ENCODE data around the gene GUCD1.

Gene GUCD1

GRCh38 chr22:24589518-24590030, 34.6 kb upstream of the GUCD1 start:
- no peak for DNase-seq

- no peak for DNase-seq
Measured at GRCh38 chr22:24588757-24589481, 34.0 kb upstream of the GUCD1 start.

- DNase-seq: no peak
Measured at GRCh38 chr22:24588381-24588756, 33.4 kb upstream of the GUCD1 start.

GRCh38 chr22:24587948-24588347, 33.0 kb upstream of the GUCD1 start:
- DNase-seq: no peak

DNA sequence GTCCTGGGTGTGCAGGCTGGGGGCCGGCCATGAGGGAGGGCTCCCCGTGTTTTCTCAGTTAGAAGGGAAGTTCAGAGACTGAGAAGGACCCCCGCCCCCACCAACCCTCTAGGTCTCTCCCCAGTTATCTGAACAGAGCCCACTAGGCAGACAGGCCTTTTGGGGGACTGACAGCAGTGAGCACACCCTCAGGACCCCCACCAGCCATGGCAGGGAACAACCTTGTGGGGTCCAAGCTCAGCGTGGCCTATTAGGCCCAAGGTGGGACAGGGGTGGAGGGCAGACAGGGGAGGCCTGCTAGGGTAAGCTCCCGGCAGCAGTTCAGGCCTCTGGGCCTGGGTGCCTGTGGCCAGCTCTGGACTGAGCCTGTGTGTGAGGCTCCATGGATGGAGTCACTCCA, 32.3 kb upstream of the GUCD1 start:
- DNase-seq: no peak

GRCh38 chr22:24585927-24586546, 31.1 kb upstream of the GUCD1 start:
- no peak for DNase-seq

GRCh38 chr22:24585461-24585860, 30.5 kb upstream of the GUCD1 start:
- DNase-seq: no peak

DNA sequence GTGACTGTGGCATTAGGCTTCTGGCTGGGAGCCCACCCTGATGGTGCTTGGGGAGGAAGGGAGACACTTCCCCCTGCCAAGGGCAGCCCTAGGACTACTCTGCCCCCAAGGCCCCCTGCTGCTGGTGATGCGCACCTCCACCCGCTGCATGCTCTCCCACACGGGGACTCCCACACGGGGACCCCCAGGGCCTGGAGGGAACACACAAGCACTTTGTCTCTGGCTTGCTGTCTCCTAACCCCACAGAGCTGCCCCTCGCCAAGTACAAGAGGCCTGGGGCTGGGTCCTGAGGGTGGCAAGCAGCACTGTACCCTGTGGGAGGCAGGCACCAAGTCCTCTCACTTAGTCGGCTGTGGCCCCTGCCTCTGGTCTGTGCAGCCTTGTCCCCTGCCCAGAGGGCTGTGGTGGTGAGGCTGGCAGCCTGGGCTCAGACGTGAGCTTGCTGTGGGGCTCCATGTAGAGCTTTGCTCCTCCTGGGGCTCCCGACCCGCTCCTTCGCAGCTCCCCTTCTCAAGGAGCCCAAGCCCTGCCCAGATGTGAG, 30.0 kb upstream of the GUCD1 start:
- DNase-seq: no peak

- DNase-seq: no peak
Measured at GRCh38 chr22:24584166-24584790, 29.3 kb upstream of the GUCD1 start.

GRCh38 chr22:24583221-24584165, 28.6 kb upstream of the GUCD1 start:
- peak; percentile 27 for DNase-seq

DNA sequence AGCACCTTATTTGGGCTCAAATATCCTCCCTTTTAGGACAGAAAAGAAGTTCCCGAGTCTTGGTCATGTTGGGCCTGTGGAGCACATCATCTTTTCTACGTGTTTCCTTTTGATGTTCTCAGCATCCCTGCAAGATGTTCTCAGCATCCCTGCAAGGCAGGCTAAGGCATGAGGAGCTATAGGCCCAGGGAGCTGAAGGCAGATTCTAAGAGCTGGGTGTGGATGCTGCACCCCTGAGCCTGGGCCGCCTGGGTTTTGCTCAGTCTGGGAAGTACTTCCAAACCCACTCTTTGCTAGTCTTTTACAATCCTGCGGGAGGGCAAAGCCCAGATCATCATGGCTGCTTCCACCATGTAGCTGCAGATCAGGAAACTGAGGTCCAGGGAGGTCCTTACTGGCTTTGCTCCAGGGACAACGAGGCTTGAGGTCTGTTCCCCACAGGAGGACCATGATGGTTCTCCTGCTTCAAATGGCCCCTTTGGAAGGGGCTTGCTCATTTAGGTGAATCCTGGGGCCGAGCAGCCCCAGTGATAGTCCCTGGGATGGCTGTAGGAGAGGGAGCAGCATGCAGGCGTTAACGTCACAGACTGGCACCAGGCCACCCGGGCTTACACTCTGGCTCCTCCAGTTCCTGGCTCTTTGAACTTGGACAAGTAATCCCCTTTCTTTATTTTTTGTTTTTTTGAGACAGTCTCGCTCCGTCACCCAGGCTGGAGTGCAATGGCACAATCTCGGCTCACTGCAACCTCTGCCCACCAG, 27.3 kb upstream of the GUCD1 start:
- DNase-seq: no peak

GRCh38 chr22:24580276-24580675, 25.3 kb upstream of the GUCD1 start:
- no peak for DNase-seq

DNA sequence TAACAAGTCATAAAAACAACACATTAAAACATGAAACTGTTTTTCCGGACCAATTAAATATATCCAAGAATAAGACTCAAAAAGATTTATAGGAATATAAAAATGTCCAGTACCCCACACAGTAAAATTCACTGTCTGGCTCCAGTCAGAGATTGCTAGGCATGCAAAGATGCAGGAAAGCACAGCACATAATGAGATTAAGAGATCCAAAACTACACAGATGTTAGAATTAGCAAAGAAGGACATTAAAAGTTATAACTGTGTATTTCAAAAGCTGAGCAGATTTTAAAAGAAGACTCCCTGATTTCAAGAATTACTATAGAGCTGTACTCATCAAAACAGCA, 24.3 kb upstream of the GUCD1 start:
- no peak for DNase-seq

DNA sequence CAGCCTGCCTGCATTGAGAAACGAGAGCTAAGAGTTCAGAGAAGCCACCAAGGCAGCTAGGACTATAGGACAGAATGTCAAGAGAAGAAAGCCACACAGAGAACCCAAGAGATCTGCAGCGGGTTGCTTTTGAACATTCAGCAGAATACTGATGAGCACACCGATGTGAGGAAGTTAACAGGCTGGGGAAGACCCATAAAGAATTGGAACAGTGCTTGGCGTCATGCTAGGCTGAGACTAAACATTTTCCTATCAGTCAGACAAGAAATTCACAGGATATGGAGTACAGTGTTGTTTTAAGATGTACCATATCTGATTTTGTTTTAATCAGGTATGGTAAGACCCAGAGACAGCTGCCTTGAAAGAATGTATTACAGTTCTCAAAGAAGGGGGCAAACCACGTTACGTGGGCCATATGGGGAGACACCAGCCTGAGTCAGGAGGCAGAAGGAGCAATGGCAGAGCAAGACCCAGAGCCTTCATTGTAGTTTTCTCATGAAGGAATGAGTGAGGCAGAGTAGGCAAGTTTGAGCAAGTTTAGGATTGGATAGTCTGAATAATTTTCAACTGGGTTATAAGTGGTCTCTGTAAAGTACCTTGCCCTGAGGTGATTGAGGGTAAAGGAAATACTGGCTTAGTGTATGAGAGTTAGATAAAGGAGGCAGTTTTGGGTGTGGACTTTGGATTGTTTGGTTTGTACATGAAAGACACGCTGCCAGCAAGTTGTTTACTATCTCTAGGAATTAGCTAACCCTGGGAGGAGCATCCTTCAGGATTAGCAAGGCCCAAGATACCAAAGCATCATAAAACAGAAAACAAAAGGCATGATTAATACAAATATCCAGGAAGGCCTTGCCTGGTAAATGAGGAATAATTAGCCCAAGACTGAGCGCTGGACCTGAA, 23.7 kb upstream of the GUCD1 start:
- DNase-seq: no peak

GRCh38 chr22:24576778-24577177, 21.8 kb upstream of the GUCD1 start:
- no peak for DNase-seq

DNA sequence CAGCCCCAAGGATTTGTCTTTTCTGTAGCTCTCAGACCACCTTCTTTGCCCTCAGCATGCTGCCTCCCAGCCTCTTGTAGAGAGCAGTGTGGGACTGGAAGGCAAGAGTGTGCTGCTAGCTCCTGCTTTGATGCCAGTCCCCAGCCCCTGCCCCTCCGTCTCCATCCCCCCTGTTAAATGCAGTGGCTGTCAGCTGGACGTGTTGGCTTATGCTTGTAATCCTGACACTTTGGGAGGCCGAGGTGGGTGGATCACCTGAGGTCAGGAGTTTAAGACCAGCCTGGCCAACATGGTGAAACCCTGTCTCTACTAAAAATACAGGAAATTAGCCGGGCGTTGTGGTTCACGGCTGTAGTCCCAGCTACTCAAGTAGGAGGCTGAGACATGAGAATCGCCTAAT, 16.3 kb upstream of the GUCD1 start:
- no peak for DNase-seq

- DNase-seq: no peak
Measured at GRCh38 chr22:24567668-24568067, 12.7 kb upstream of the GUCD1 start.

GRCh38 chr22:24566899-24567511, 12.1 kb upstream of the GUCD1 start:
- no peak for DNase-seq

- DNase-seq: no peak
Measured at GRCh38 chr22:24565077-24565476, 10.1 kb upstream of the GUCD1 start.

- no peak for DNase-seq
Measured at GRCh38 chr22:24564376-24565058, 9.6 kb upstream of the GUCD1 start.

Measured in NCI-H2171 treated with DMSO at 0.1 percent for 48 hours (cell line).